GM12878 (cell line): ENCODE results near the gene PIF1. TPM values are rescaled to one million over a fixed set of nuclear protein-coding genes. Genes with fewer than 3 reads are reported as not detected.

Source experiments
- ATAC-seq: fragments of 200-7000 bp; cut with Tn5 transposase; 3 replicates; pipeline ENCODE4 v1.9.1; 2020; ENCODE audit warnings: mild to moderate bottlenecking, moderate library complexity
- BruUV-seq: library from RNA; stranded (reverse); fragments of 400-500 nt; replicated peaks from 2 replicates; lab custom pipeline; 2021; lab: Mats Ljungman, UMichigan
- CTCF ChIA-PET: fragments of 300-600 bp; sonication (Branson Sonifier 250); formaldehyde crosslinking; extraction: SDS; loops from one replicate; lab custom pipeline; 2021; ENCODE audit warnings: inconsistent platforms; lab: Yijun Ruan, JAX
- POLR2A ChIA-PET: fragments of 350-600 bp; formaldehyde crosslinking; extraction: SDS; loops from one replicate; lab custom pipeline; 2021; ENCODE audit warnings: inconsistent platforms; lab: Charles Lee
- RAD21 ChIA-PET: fragments of 300-600 bp; sonication (Branson Sonifier 250); formaldehyde crosslinking; loops from one replicate; lab custom pipeline; 2023; ENCODE audit warnings: antibody characterized with exemption; ENCODE audit not compliant: unreplicated experiment; lab: Charles Lee
- SMC1A ChIA-PET: fragments of 300-600 bp; sonication (Branson Sonifier 250); formaldehyde crosslinking; loops from one replicate; lab custom pipeline; 2023; ENCODE audit not compliant: unreplicated experiment, uncharacterized antibody; lab: Charles Lee
- DNase-seq: peaks from one replicate; pipeline ENCODE4 v3.0.0-alpha.2; 2011; ENCODE audit warnings: low read depth, low spot score
- FAIRE-seq: peaks from 3 replicates; lab custom pipeline; 2011; peaks lifted over from hg19 to GRCh38; lab: Jason Lieb, UNC
- H2AFZ ChIP-seq: 2 replicates; pipeline ENCODE4 v1.6.0; 2011; ENCODE audit warnings: low read depth, low read length, control low read depth; ENCODE audit not compliant: control insufficient read depth
- H3K27ac ChIP-seq: 2 replicates; pipeline ENCODE4 v1.5.1; 2011; ENCODE audit warnings: control low read depth; ENCODE audit not compliant: control insufficient read depth, insufficient read depth
- H3K27me3 ChIP-seq, 2 experiments: replicated peaks in 1 of 2; 2 replicates each; pipeline versions ENCODE4 v1.6.0 to v1.6.1; 2011; ENCODE audit warnings: low read length in 1 of 2; ENCODE audit not compliant: control insufficient read depth in 2 of 2, insufficient read depth in 2 of 2
- H3K36me3 ChIP-seq, 2 experiments: 2 replicates each; pipeline ENCODE4 v1.5.1; 2011; ENCODE audit warnings: low read length in 1 of 2; ENCODE audit not compliant: control insufficient read depth in 2 of 2, insufficient read depth in 2 of 2
- H3K4me1 ChIP-seq: 2 replicates; pipeline ENCODE4 v1.6.1; 2011; ENCODE audit warnings: mild to moderate bottlenecking, low read length, moderate library complexity, mixed read lengths; ENCODE audit not compliant: control insufficient read depth, insufficient read depth
- H3K4me2 ChIP-seq: 2 replicates; pipeline ENCODE4 v1.6.0; 2011; ENCODE audit warnings: control low read depth; ENCODE audit not compliant: control insufficient read depth, insufficient read depth
- H3K4me3 ChIP-seq: fragments of 200-600 bp; sonication (generic); 2 replicates; pipeline ENCODE4 v1.5.1; 2016
- H3K79me2 ChIP-seq: 2 replicates; pipeline ENCODE4 v1.6.0; 2011; ENCODE audit warnings: low read length; ENCODE audit not compliant: control insufficient read depth, insufficient read depth
- H3K9ac ChIP-seq: 2 replicates; pipeline ENCODE4 v1.8.0; 2011; ENCODE audit warnings: low read length, control low read depth, mixed read lengths; ENCODE audit not compliant: control insufficient read depth, insufficient read depth
- H3K9me3 ChIP-seq: replicated peaks from 3 replicates; pipeline ENCODE4 v1.5.1; 2011; ENCODE audit warnings: mild to moderate bottlenecking, low read length; ENCODE audit not compliant: control insufficient read depth, insufficient read depth
- H4K20me1 ChIP-seq: 2 replicates; pipeline ENCODE4 v1.6.0; 2011; ENCODE audit not compliant: control insufficient read depth, insufficient read depth
- BCL3 ChIP-seq: IDR thresholded peaks from 2 replicates; pipeline ENCODE4 v1.6.1; 2011; ENCODE audit warnings: borderline replicate concordance, low read depth, mild to moderate bottlenecking, moderate library complexity, low read length; ENCODE audit not compliant: insufficient read depth, poor library complexity, severe bottlenecking
- CBX5 ChIP-seq: sonication (generic); IDR thresholded peaks from 2 replicates; pipeline ENCODE4 v1.6.1; 2016; ENCODE audit warnings: low read depth, moderate library complexity, mild to moderate bottlenecking, inconsistent platforms
- FOS ChIP-seq: IDR thresholded peaks from 3 replicates; pipeline ENCODE4 v1.6.1; 2011; ENCODE audit warnings: borderline replicate concordance; ENCODE audit not compliant: insufficient read length; ENCODE audit errors: extremely low read depth
- FOXM1 ChIP-seq: IDR thresholded peaks from 2 replicates; pipeline ENCODE4 v1.6.1; 2012; ENCODE audit warnings: low read depth, mild to moderate bottlenecking, inconsistent platforms, low read length, moderate library complexity
- HDGF ChIP-seq: fragments of 450-650 bp; IDR thresholded peaks from 2 replicates; pipeline ENCODE4 v1.6.1; 2016; ENCODE audit warnings: antibody characterized with exemption
- MAX ChIP-seq: IDR thresholded peaks from 2 replicates; pipeline ENCODE4 v1.6.1; 2012; ENCODE audit warnings: low read depth, low read length, improper control_type of control experiment
- MLLT1 ChIP-seq: fragments of 450-650 bp; IDR thresholded peaks from 2 replicates; pipeline ENCODE4 v1.6.1; 2016; ENCODE audit warnings: mild to moderate bottlenecking
- ZNF622 ChIP-seq: fragments of 450-650 bp; IDR thresholded peaks from 2 replicates; pipeline ENCODE4 v1.6.1; 2017; ENCODE audit warnings: mild to moderate bottlenecking, inconsistent platforms
- WGBS: methylation state at CpG from one replicate; pipeline ENCODE4 v1.1.6; 2016; ENCODE audit warnings: low lambda C conversion rate; ENCODE audit not compliant: insufficient replicate concordance, insufficient coverage; ENCODE audit errors: missing lambda C conversion rate; 5-methylcytosine and 5-hydroxymethylcytosine counted together
- in situ Hi-C: fragments of 300-500 bp; cut with MboI; formaldehyde crosslinking; loops from 9 replicates; pipeline ENCODE4 v1.14.3; 2018; ENCODE audit warnings: mixed read lengths
- intact Hi-C: fragments of 100-400 bp; cut with micrococcal nuclease; formaldehyde crosslinking; loops from one replicate; pipeline ENCODE4 v1.14.2; 2022; ENCODE audit not compliant: unreplicated experiment
- polyA plus RNA-seq, 11 experiments: library from polyadenylated mRNA; depleted of rRNA in 4 of 11; unstranded in 6 of 11; stranded (reverse) in 5 of 11; fragments of >200 nt; fragmentation: Nextera tagmentation in 4 of 11; fragmentation: Illumina TruSeq in 1 of 11; extraction: Ambion mirVana in 4 of 11; extraction: Trizol in 1 of 11; gene quantifications; 1 replicate in 1 of 11; 2 replicates in 10 of 11; pipeline versions ENCODE4 v1.2.1 to v1.2.3, GENCODE V29; 2011 to 2016; ENCODE audit warnings: inconsistent platforms in 2 of 11, missing spikeins in 2 of 11, low read depth in 1 of 11
- total RNA-seq, 4 experiments: library from RNA; depleted of rRNA in 3 of 4; stranded (reverse); fragments of >200 nt in 3 of 4; fragmentation: Illumina TruSeq in 1 of 4; extraction: Trizol in 1 of 4; gene quantifications; 2 replicates each; pipeline versions ENCODE4 v1.2.1 to v1.2.3, GENCODE V29; 2013 to 2021
- TF ChIP-seq, protein P1 (sequence below): fragments of 450-650 bp; IDR thresholded peaks from 2 replicates; pipeline ENCODE4 v1.6.1; 2018; ENCODE audit warnings: borderline replicate concordance, mild to moderate bottlenecking; ENCODE audit not compliant: partially characterized antibody

PIF1 gene
- total and polyA plus RNA-seq, 10 of the 15 experiments (the other 5 are each of a cell fraction or from before 2014, with no cell fraction given): 3.7 to 68.9 (median 31.1) TPM

GRCh38 chr15:64836023-64836536 lies 10.6 kb upstream of the PIF1 start:
- TF ChIP-seq HDGF (peak; percentile 8; the same call in 1 of the 2 replicates), MLLT1 (peak; percentile 59; the same call in 1 of the 2 replicates), ZNF622 (no peak)
- no peak overlapping the region for H3K27ac ChIP-seq
- no peak overlapping the region for H3K9ac ChIP-seq
- no peaks in the 10 kb centered on the region for H4K20me1 ChIP-seq
- ChIA-PET RAD21 (interaction anchor here (0.6 to 2.9 kb wide), 15 partner anchors 10 to 103 kb away, joined by 3 to 33 read pairs (median 5); partner anchors contain the start of gene PIF1), POLR2A (interaction anchor here (0.8 to 2.5 kb wide), 10 partner anchors 9 to 95 kb away, joined by 3 to 24 read pairs (median 6); partner anchors contain the start of gene PIF1), SMC1A (interaction anchor here (0.6 to 2.8 kb wide), 23 partner anchors 9 to 230 kb away, joined by 3 to 34 read pairs (median 4); partner anchors contain the start of gene PIF1), CTCF (interaction anchor here (0.6 to 10.2 kb wide), 27 partner anchors 9 to 160 kb away, joined by 3 to 115 read pairs (median 5); partner anchors contain the start of genes ANKDD1A and PIF1)
- no peaks in the 10 kb centered on the region for H3K27me3 ChIP-seq
- 0 out of 2 replicates have a peak, but pooled peaks cover 10% of the 10 kb centered on the region for H3K4me1 ChIP-seq
- in situ Hi-C loops: no loop called here
- H3K9me3 ChIP-seq: no peaks in the 10 kb centered on the region
- intact Hi-C loops: no loop called here
- no peak for FAIRE-seq
- BruUV-seq: no TSS peak
- H3K36me3 ChIP-seq: no peaks in the 10 kb centered on the region
- 58% methylated on average over 14 of the region's 14 CpGs for WGBS
- peak overlapping the region; percentile 75 for H3K4me2 ChIP-seq
- H3K79me2 ChIP-seq: no peaks in the 10 kb centered on the region
- H3K4me3 ChIP-seq: no peak overlapping the region
- DNase-seq: no peak
- peak; percentile 9 for ATAC-seq
- peak overlapping the region; percentile 78 for H2AFZ ChIP-seq

- ATAC-seq (no peak), FAIRE-seq (no peak), DNase-seq (no peak)
- ChIA-PET SMC1A (interaction anchor here (0.6 kb wide), 1 partner anchor 19 kb away, joined by 3 read pairs; no protein-coding TSS in a partner anchor), RAD21 (interaction anchor here (0.5 to 2.9 kb wide), 4 partner anchors 7 to 99 kb away, joined by 3 to 17 read pairs (median 9); partner anchors contain the start of gene PIF1), CTCF (interaction anchor here (0.6 to 10.2 kb wide), 4 partner anchors 12 to 454 kb away, joined by 3 to 115 read pairs (median 18); no protein-coding TSS in a partner anchor), POLR2A (interaction anchor here (0.7 to 0.9 kb wide), 4 partner anchors 11 to 572 kb away, joined by 4 to 6 read pairs (median 4); no protein-coding TSS in a partner anchor)
- H3K36me3 ChIP-seq: no peaks in the 10 kb centered on the region
- in situ Hi-C loops: no loop called here
- no peaks in the 10 kb centered on the region for H3K27me3 ChIP-seq
- H3K4me1 ChIP-seq: 0 out of 2 replicates have a peak, but pooled peaks cover 5% of the 10 kb centered on the region
- no peak overlapping the region for H3K4me3 ChIP-seq
- no peaks in the 10 kb centered on the region for H3K79me2 ChIP-seq
- H4K20me1 ChIP-seq: no peaks in the 10 kb centered on the region
- WGBS: 96% methylated on average over 4 of the region's 4 CpGs
- no peak overlapping the region for H3K9ac ChIP-seq
- intact Hi-C loops: no loop called here
- no peaks in the 10 kb centered on the region for H3K9me3 ChIP-seq
- no peak overlapping the region for H2AFZ ChIP-seq
- H3K27ac ChIP-seq: no peak overlapping the region
- no peak overlapping the region for H3K4me2 ChIP-seq
- no TSS peak for BruUV-seq
- TF ChIP-seq FOXM1 (no peak), MAX (no peak), FOS (no peak), BCL3 (no peak), CBX5 (no peak), HDGF (no peak)
- TF ChIP-seq, protein P1, sequence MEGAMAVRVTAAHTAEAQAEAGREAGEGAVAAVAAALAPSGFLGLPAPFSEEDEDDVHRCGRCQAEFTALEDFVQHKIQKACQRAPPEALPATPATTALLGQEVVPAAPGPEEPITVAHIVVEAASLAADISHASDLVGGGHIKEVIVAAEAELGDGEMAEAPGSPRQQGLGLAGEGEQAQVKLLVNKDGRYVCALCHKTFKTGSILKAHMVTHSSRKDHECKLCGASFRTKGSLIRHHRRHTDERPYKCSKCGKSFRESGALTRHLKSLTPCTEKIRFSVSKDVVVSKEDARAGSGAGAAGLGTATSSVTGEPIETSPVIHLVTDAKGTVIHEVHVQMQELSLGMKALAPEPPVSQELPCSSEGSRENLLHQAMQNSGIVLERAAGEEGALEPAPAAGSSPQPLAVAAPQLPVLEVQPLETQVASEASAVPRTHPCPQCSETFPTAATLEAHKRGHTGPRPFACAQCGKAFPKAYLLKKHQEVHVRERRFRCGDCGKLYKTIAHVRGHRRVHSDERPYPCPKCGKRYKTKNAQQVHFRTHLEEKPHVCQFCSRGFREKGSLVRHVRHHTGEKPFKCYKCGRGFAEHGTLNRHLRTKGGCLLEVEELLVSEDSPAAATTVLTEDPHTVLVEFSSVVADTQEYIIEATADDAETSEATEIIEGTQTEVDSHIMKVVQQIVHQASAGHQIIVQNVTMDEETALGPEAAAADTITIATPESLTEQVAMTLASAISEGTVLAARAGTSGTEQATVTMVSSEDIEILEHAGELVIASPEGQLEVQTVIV: no peak
Observed at GRCh38 chr15:64833690-64834089, 8.2 kb upstream of the PIF1 start.
